DND-41 (cell line): ENCODE results near the gene SLC43A3.

Experiments used
- ATAC-seq: fragments of 200-7000 bp; cut with Tn5 transposase; 3 replicates; pipeline ENCODE4 v1.9.1; 2021; ENCODE audit warnings: low read depth; ENCODE audit not compliant: insufficient read depth
- DNase-seq: peaks from one replicate; pipeline ENCODE4 v3.0.0-alpha.2; 2020
- H2AFZ ChIP-seq: 2 replicates; pipeline ENCODE4 v1.6.0; 2012; ENCODE audit warnings: low read depth, low read length
- H3K27ac ChIP-seq: 2 replicates; pipeline ENCODE4 v1.5.1; 2012; ENCODE audit warnings: low read length, inconsistent platforms
- H3K27me3 ChIP-seq: fragments of 200-600 bp; sonication (generic); 2 replicates; pipeline ENCODE4 v1.6.0; 2012; ENCODE audit warnings: low read length, mild to moderate bottlenecking, inconsistent platforms; ENCODE audit not compliant: insufficient read depth, poor library complexity
- H3K36me3 ChIP-seq: 2 replicates; pipeline ENCODE4 v1.5.1; 2012; ENCODE audit warnings: low read length, inconsistent platforms; ENCODE audit not compliant: insufficient read depth
- H3K4me1 ChIP-seq: 2 replicates; pipeline ENCODE4 v1.5.1; 2012; ENCODE audit warnings: mild to moderate bottlenecking, low read length; ENCODE audit not compliant: insufficient read depth
- H3K4me2 ChIP-seq: 2 replicates; pipeline ENCODE4 v1.6.0; 2012; ENCODE audit warnings: mild to moderate bottlenecking, moderate library complexity, low read length, inconsistent platforms; ENCODE audit not compliant: insufficient read depth
- H3K4me3 ChIP-seq, 2 experiments: fragments of 200-600 bp in 1 of 2; shearing (Covaris generic) in 1 of 2; 2 replicates each; pipeline ENCODE4 v1.5.1; 2012 to 2016; ENCODE audit warnings: inconsistent platforms in 2 of 2, low read length in 2 of 2, mild to moderate bottlenecking in 2 of 2, low read depth in 1 of 2, moderate library complexity in 1 of 2
- H3K79me2 ChIP-seq: 2 replicates; pipeline ENCODE4 v1.6.0; 2012; ENCODE audit warnings: low read length, inconsistent platforms; ENCODE audit not compliant: insufficient read depth
- H3K9ac ChIP-seq: 2 replicates; pipeline ENCODE4 v1.6.0; 2012; ENCODE audit warnings: low read depth, mild to moderate bottlenecking, inconsistent platforms, low read length, moderate library complexity
- H3K9me3 ChIP-seq: 2 replicates; pipeline ENCODE4 v1.5.1; 2012; ENCODE audit warnings: low read length, moderate library complexity, mild to moderate bottlenecking, inconsistent platforms; ENCODE audit not compliant: insufficient read depth, severe bottlenecking
- H4K20me1 ChIP-seq: 2 replicates; pipeline ENCODE4 v1.6.0; 2012; ENCODE audit warnings: low read length; ENCODE audit not compliant: insufficient read depth
- CTCF ChIP-seq: IDR thresholded peaks from 2 replicates; pipeline ENCODE4 v1.5.1; 2012; ENCODE audit warnings: borderline replicate concordance, low read length, moderate library complexity, mild to moderate bottlenecking; ENCODE audit not compliant: poor library complexity, severe bottlenecking; ENCODE audit errors: extremely low read depth
- EZH2 ChIP-seq: IDR thresholded peaks from 3 replicates; pipeline ENCODE4 v1.6.1; 2012; ENCODE audit warnings: borderline replicate concordance, low read depth, mild to moderate bottlenecking, moderate library complexity, low read length, inconsistent platforms; ENCODE audit not compliant: severe bottlenecking

SLC43A3 gene

GRCh38 chr11:57475191-57475590, 48.3 kb upstream of the SLC43A3 start:
- no peaks in the 10 kb centered on the region for H3K4me1 ChIP-seq
- no peak overlapping the region for H3K4me3 ChIP-seq
- no peaks in the 10 kb centered on the region for H3K27me3 ChIP-seq
- H3K4me2 ChIP-seq: no peak overlapping the region
- no peaks in the 10 kb centered on the region for H3K36me3 ChIP-seq
- no peaks in the 10 kb centered on the region for H4K20me1 ChIP-seq
- H3K79me2 ChIP-seq: no peaks in the 10 kb centered on the region
- TF ChIP-seq EZH2: no peak
- TF ChIP-seq CTCF: no peak
- H2AFZ ChIP-seq: no peak overlapping the region
- H3K9ac ChIP-seq: no peak overlapping the region
- DNase-seq: no peak
- no peak for ATAC-seq
- no peaks in the 10 kb centered on the region for H3K9me3 ChIP-seq
- H3K27ac ChIP-seq: no peak overlapping the region

GRCh38 chr11:57474803-57475115, 47.8 kb upstream of the SLC43A3 start:
- no peaks in the 10 kb centered on the region for H3K36me3 ChIP-seq
- no peaks in the 10 kb centered on the region for H3K79me2 ChIP-seq
- no peak overlapping the region for H3K4me2 ChIP-seq
- H2AFZ ChIP-seq: no peak overlapping the region
- H3K4me3 ChIP-seq: no peak overlapping the region
- no peaks in the 10 kb centered on the region for H3K4me1 ChIP-seq
- H3K27ac ChIP-seq: no peak overlapping the region
- peak; percentile 24; the same call in 1 of the 3 replicates for ATAC-seq
- no peak for DNase-seq
- TF ChIP-seq EZH2 (no peak), CTCF (no peak)
- no peak overlapping the region for H3K9ac ChIP-seq
- H3K27me3 ChIP-seq: no peaks in the 10 kb centered on the region
- H4K20me1 ChIP-seq: no peaks in the 10 kb centered on the region
- no peaks in the 10 kb centered on the region for H3K9me3 ChIP-seq

DNA sequence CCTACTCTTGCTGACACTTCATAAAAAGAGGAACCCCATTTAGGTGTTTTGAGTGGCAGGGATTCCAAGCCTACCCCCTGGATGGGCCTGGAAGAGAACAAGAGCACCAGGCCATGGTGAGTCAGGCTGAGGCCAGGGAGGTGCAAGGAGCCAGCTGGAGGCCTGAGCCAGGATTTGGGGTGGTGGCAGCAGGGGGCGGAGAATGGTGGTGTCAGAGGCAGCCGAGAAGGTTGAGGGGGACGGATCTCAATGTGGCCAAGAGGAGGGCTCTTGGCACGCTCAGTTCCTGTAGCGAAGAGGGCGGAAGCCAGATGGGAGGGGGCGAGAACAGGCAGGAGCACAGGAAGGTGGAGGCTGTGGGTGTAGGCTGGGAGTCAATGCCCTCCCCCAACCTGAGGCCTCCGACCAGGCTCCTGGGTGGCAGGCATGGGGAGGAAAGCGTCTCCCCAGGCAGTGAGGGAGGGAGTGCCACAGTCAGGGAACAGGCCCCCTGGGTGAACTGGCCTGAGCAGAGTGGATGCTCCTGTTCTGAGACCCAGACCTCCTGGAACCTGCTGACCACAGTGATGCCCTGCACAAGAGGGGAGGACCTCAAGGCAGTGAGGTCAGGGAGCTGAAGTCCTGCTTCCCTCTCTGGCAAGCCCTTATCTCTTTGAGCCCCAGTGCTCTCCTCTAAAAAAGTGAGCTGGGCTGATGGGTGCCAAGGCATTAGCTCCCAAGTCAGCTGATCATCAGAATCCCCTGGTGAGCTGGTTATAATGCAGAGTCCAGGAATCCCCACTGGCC, 47.3 kb upstream of the SLC43A3 start:
- ATAC-seq: peak; percentile 79
- Histone ChIP-seq H3K79me2 (no peaks in the 10 kb centered on the region), H3K36me3 (no peaks in the 10 kb centered on the region), H3K9ac (no peak overlapping the region), H3K9me3 (no peaks in the 10 kb centered on the region), H3K4me1 (no peaks in the 10 kb centered on the region), H3K4me3 (no peak overlapping the region), H3K27ac (no peak overlapping the region), H2AFZ (no peak overlapping the region), H3K4me2 (no peak overlapping the region), H3K27me3 (no peaks in the 10 kb centered on the region), H4K20me1 (no peaks in the 10 kb centered on the region)
- TF ChIP-seq EZH2 (no peak), CTCF (no peak)
- peak; percentile 54 for DNase-seq
